Spleen (tissue), 11 donors: Measurements from ENCODE around the gene SMARCA2. TPM values are rescaled to one million over a fixed set of nuclear protein-coding genes. Genes with fewer than 3 reads are reported as not detected.

ENCODE experiments used
- DNase-seq: peaks from one replicate; pipeline ENCODE4 v3.0.0-alpha.2; 2020
- H3K27ac ChIP-seq, 8 donors: fragments of 200-600 bp; sonication (generic) in 7 of 8; 1 replicate in 4 of 8; 2 replicates in 4 of 8; pipeline versions ENCODE4 v1.5.0 to v1.8.0; 2016 to 2021; ENCODE audit warnings: inconsistent platforms in 4 of 8, mild to moderate bottlenecking in 4 of 8, moderate library complexity in 1 of 8
- H3K27me3 ChIP-seq, 7 donors: fragments of 200-600 bp; sonication (generic) in 6 of 7; replicated peaks in 1 of 7; 1 replicate in 4 of 7; 2 replicates in 3 of 7; pipeline versions ENCODE4 v1.5.0 to v1.8.0; 2016 to 2021; ENCODE audit warnings: inconsistent platforms in 3 of 7, mild to moderate bottlenecking in 1 of 7
- H3K36me3 ChIP-seq, 6 donors: fragments of 200-600 bp; sonication (generic) in 5 of 6; 1 replicate in 4 of 6; 2 replicates in 2 of 6; pipeline versions ENCODE4 v1.5.0 to v1.8.0; 2016 to 2021; ENCODE audit warnings: inconsistent platforms in 2 of 6
- H3K4me1 ChIP-seq, 6 donors: fragments of 200-600 bp; sonication (generic) in 5 of 6; 1 replicate in 3 of 6; 2 replicates in 3 of 6; pipeline versions ENCODE4 v1.5.0 to v1.8.0; 2016 to 2021; ENCODE audit warnings: inconsistent platforms in 3 of 6
- H3K4me3 ChIP-seq, 8 donors: fragments of 200-600 bp; sonication (generic) in 7 of 8; 1 replicate in 4 of 8; 2 replicates in 4 of 8; pipeline versions ENCODE4 v1.5.0 to v1.8.0; 2016 to 2021; ENCODE audit warnings: inconsistent platforms in 4 of 8, mild to moderate bottlenecking in 4 of 8, moderate library complexity in 2 of 8
- H3K9me3 ChIP-seq, 8 donors: fragments of 200-600 bp; sonication (generic) in 7 of 8; 1 replicate in 4 of 8; 2 replicates in 4 of 8; pipeline versions ENCODE4 v1.5.0 to v1.8.0; 2016 to 2021; ENCODE audit warnings: inconsistent platforms in 4 of 8
- CTCF ChIP-seq, 11 experiments: fragments of 200-600 bp in 7 of 11; fragments of 450-650 bp in 4 of 11; sonication (generic) in 4 of 11; IDR thresholded peaks in 8 of 11; conservative IDR thresholded peaks in 3 of 11; 1 replicate in 7 of 11; 2 replicates in 4 of 11; pipeline versions ENCODE4 v1.4.0 to v1.8.0; 2016 to 2021; ENCODE audit warnings: antibody characterized with exemption in 11 of 11, inconsistent platforms in 4 of 11, mild to moderate bottlenecking in 1 of 11
- POLR2A ChIP-seq, 3 donors: fragments of 450-650 bp; IDR thresholded peaks; one replicate each; pipeline ENCODE4 v1.5.1; 2017; ENCODE audit warnings: antibody characterized with exemption in 3 of 3, mild to moderate bottlenecking in 1 of 3
- POLR2AphosphoS5 ChIP-seq, 3 donors: sonication (generic); formaldehyde crosslinking; IDR thresholded peaks; one replicate each; pipeline ENCODE4 v1.5.1; 2017; ENCODE audit warnings: antibody characterized with exemption in 3 of 3
- whole genome bisulfite sequencing, 5 donors: extraction: QIAGEN DNeasy Blood & Tissue Kit in 3 of 5; methylation state at CpG; one replicate each; pipeline versions ENCODE4 v1.1.5 to v1.1.7; 2013 to 2018; 5-methylcytosine and 5-hydroxymethylcytosine counted together
- intact Hi-C: fragments of 100-400 bp; cut with DNase I; formaldehyde crosslinking; loops from one replicate; pipeline ENCODE4 v1.15.0; 2023; ENCODE audit warnings: low total_unique reads
- polyA plus RNA-seq, 3 donors: library from polyadenylated mRNA; stranded (reverse); fragments of 200-250 nt; gene quantifications; one replicate each; pipeline ENCODE4 v1.2.1, GENCODE V29; 2013
- total RNA-seq, 7 donors: library from RNA; depleted of rRNA in 3 of 7; stranded (reverse); fragments of >200 nt in 3 of 7; fragmentation: NEBNext Ultra II Directional in 4 of 7; extraction: Animal tissue kit (Norgen Biotek cat#: 25700) in 4 of 7; gene quantifications; one replicate each; pipeline versions ENCODE4 v1.1.0 to v1.2.1, GENCODE V29; 2016 to 2021
- donor health status: healthy with polysubstance abuse.
- donor health status: DM: no; HTN: no; CAD: no; lungs with moderate emphysema.
- donor health status: DM: no; HTN: no; CAD: no.
- donor health status: Bipolar disorder and iron deficiency.
- donor health status: healthy.
- donor health status: DM: no; HTN: no; CAD: no.
- donor health status: DM: yes; HTN: yes; CAD: no.

SMARCA2 gene
- total and polyA plus RNA-seq, 10 donors = 41.9 to 252 (median 186) TPM

- intact Hi-C loops = no loop called here
- peaks cover 0 to 12% (median 9%) of the 10 kb centered on the region in 6 donors for H3K4me1 ChIP-seq
- H3K9me3 ChIP-seq = no peaks in the 10 kb centered on the region
- no peak for DNase-seq
- H3K27me3 ChIP-seq = no peaks in the 10 kb centered on the region
- no peak overlapping the region for H3K4me3 ChIP-seq
- no peak overlapping the region for H3K27ac ChIP-seq
- H3K36me3 ChIP-seq = no peaks in the 10 kb centered on the region
- 75 to 81% (median 77%) methylated on average over 4 of the region's 4 CpGs for WGBS, 5 donors
- TF ChIP-seq CTCF (IDR thresholded peaks at IDR 0.05 in 8 of 11, conservative IDR thresholded peaks at IDR 0.05 in 3 of 11) (no peak), POLR2A (IDR thresholded peaks at IDR 0.05) (no peak), POLR2AphosphoS5 (IDR thresholded peaks at IDR 0.05) (no peak)
Measured at GRCh38 chr9:2012347-2012746, 2.8 kb upstream of the SMARCA2 start.

- peak overlapping the region; percentile 71 to 92 (median 84) for H3K4me3 ChIP-seq
- no peak for TF ChIP-seq CTCF (IDR thresholded peaks at IDR 0.05 in 8 of 11, conservative IDR thresholded peaks at IDR 0.05 in 3 of 11)
- TF ChIP-seq POLR2AphosphoS5 (IDR thresholded peaks at IDR 0.05) = no peak
- peak overlapping the region; percentile 50 to 99 (median 98) for H3K27ac ChIP-seq
- H3K9me3 ChIP-seq = no peaks in the 10 kb centered on the region
- no peak for DNase-seq
- H3K4me1 ChIP-seq = peaks cover 6 to 23% (median 19%) of the 10 kb centered on the region in 6 donors
- 23 to 28% (median 26%) methylated on average over 13 of the region's 13 CpGs for WGBS, 5 donors
- intact Hi-C loops = no loop called here
- no peaks in the 10 kb centered on the region for H3K27me3 ChIP-seq
- H3K36me3 ChIP-seq = no peaks in the 10 kb centered on the region
Measured at GRCh38 chr9:2013743-2014475, 1.2 kb upstream of the SMARCA2 start.

- DNase-seq = peak; percentile 93
- peak overlapping the region; percentile 71 to 92 (median 84) for H3K4me3 ChIP-seq
- H3K9me3 ChIP-seq = no peaks in the 10 kb centered on the region
- H3K4me1 ChIP-seq = peaks cover 19 to 42% (median 38%) of the 10 kb centered on the region in 6 donors
- intact Hi-C loops = no loop called here
- H3K36me3 ChIP-seq = no peaks in the 10 kb centered on the region
- no peaks in the 10 kb centered on the region for H3K27me3 ChIP-seq
- peak overlapping the region; percentile 93 to 99 (median 98) for H3K27ac ChIP-seq
- 0 to 1% (median 0%) methylated on average over 25 to 59 of the region's 59 CpGs for WGBS, 5 donors
- TF ChIP-seq POLR2A (IDR thresholded peaks at IDR 0.05) = no peak
- no peak for TF ChIP-seq POLR2AphosphoS5 (IDR thresholded peaks at IDR 0.05)
- TF ChIP-seq CTCF (IDR thresholded peaks at IDR 0.05 in 8 of 11, conservative IDR thresholded peaks at IDR 0.05 in 3 of 11) = no peak
Measured at GRCh38 chr9:2015581-2016407, 647 bp downstream of the SMARCA2 start.
